ENCODE data around the gene TBC1D5.

Gene TBC1D5

DNA sequence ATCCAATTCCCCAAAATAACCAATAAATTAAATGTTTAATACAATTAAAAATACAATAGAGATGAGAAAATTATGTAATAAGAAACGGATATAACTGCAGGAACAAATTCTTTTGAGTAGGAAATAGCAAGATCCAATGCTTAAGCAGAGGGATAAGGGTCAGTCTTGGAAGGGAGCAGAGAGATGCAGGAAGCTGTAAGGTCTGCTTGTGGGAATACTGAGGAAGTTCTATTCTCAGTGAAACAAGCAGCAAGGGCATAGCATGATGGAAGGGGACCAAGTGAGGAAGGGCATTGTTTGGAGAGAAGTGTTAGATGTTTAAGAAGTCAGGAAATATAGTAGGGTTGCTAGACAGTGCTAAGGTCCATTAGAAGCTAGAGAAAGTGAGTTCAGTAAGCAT lies 409.0 kb downstream of the TBC1D5 start:
- no peak for DNase-seq

DNA sequence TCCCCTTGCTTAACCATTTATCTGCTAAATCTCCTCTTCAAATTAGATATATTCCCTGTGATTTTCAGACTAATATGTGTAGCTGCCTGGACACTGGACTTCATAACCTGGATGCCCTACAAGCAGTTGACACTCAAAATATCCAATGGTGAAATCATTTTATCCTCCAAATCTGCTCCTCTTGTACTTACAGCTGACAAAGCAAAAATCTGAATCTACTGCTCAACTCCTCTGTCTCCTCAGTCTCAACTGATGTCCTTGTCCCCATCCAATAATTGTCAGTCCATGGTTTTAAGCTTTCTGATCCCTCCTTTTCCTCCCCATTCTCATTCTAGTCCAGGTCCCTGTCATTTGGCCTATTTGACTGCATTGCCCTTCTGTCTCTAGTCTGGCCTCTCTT lies 411.8 kb downstream of the TBC1D5 start:
- no peak for DNase-seq

DNA sequence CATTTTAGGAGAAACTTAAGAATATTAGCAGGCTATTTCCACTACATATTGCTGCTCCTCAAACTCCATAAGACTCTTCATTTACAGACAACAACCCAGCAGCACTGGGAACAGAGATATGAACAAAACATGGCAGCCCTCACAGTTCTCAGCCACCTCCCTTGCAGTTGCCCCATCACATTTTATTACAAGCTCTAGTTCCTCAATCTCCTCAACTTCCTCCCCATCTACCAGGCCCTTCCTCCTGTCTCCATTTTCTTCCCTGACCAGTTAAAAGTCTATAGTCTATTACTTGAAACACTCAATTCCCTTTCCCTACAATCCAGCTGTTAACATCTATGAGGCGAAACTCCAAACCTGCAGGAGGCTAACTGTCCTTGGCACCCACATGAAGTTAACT lies 412.5 kb downstream of the TBC1D5 start:
- DNase-seq: no peak

DNA sequence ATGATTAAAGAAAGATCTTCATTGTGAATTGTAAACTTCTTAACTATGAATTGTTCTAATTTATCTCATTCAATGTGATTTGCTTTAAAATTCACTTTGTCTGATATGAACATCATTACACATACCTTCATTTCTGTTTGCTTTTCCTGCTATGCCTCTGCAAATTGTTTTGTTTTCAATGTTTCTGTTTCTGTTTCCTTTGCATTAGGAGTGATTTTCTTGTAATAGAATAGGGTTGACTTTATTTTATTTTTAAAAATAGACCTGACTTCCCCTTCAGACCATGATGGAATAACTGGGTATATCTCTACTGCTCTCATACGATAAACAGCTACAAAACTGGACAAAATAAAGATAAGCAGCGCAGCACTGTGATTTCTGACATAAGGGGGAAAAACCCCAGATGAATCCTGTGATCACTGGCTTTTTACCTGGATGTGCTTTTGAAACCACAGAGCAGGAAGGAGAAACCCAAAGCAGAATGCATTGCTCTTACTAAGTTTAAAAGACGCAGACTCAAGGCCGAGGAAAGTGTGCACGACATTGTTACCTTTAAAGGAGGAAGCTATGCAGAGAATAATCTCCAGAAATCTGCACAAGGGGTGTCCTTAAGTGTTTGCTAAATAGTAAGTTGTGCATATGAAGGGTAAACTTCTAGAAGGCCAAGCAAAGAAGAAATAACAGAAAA lies 420.2 kb downstream of the TBC1D5 start:
- DNase-seq: no peak

DNA sequence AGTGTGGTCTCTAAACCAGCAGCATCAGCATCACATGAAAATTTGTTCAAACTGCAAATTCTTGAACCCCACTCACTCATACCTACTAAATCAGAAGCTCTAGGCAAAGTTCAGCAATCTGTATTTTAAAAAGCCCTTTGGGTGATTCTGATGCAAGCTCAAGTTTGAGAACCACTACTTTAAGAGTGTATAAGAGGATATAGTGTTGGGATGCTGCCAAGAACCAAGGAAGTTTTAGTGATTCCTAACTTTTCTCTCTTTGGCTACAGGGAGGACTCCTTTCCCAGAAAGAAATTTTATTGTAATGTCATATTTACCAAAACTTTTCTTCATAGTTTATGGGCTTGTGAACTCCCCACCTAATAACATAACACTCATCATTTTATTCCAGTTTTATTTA lies 422.2 kb downstream of the TBC1D5 start:
- no peak for DNase-seq

DNA sequence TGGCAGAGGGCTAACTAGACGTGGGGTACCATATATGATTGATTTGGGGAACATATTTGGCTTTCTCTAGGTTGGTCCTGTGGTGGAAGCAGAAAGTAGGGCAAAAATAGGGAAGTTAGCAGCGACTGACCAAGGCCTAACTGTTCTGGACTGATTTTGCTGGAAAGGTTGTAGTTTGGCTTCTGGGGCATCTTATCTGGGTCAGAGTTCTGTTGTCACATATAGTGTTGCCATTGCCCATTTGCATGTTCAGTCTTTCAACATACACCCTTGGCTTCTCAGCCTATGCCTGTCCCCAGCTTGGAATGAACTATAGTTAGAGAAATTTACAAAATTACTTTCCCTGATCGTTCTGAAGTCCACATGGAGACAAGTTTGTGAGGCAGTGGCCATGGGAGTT lies 426.5 kb downstream of the TBC1D5 start:
- no peak for DNase-seq

DNA sequence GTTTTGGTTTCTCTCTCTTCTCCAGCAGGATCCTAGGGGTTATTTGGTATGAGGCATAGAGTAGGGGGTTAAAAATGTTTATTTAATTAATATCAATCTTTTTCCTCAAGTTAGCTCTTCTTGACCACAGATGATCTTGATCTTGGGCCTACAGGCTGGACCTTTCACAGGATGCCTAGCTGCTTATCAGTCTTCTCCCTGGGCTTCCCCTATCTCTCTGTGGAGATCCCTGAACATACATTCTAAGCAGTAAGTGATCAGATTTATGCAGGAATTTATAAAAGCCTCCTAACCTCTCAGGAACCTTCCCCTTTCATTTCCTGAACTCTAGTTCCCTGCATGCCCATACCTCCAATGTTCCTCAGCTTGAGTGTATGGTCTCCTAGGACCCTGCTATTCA lies 428.3 kb downstream of the TBC1D5 start:
- DNase-seq: no peak

DNA sequence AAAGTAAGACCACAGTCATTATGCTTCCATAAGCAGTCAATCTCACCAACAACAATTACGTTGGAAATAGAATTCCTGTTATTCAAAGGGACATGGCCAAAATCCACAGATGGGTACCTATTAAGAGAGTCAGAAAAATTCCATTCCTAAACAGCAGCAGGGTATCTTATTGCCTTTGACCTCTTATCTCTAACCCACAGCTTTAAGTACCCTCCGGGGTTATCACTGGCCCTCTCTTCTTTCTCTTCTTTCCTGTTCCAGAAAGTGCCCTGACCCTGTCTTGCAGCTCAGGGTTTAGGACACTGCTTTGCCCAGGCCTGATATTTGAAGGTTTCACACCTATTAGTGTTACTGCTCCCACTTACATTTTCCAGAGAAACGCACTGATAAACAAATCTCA lies 428.7 kb downstream of the TBC1D5 start:
- DNase-seq: no peak

DNA sequence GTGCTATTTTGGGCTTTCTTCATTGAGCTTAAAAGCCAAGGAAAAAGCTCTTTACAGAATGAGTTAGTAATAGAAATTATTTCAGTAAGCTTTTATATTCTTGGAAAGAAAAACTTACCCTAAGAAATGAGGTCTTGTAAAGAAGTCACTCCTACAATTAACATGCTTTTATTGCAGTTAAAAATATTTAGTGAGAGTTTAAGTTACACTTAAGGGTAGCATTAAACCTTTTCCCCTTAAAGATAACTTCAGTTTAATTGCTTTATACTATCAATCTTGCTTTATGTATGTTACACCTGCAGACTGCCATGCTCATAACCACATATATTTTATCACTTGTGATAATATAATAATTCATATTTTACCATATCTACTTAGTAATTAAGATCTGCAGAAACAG lies 431.4 kb downstream of the TBC1D5 start:
- no peak for DNase-seq

DNA sequence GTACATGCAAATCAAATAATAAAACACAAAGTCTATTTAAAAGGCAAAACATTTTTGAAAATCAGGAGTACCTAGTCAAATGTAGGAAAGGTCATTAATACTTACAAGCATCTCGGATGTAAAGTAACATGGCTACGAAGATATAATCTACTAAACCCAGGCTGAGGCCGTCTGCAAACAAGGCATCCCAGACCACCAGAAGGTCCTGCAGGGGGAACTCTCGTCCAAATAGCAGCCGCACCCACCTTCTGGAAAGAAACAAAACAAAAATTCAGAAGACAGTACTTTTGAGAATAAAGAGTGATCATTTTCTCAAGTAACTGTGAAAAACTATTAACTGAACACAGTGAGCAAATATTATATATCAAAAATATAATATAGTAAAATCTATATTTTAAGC lies 434.5 kb downstream of the TBC1D5 start:
- no peak for DNase-seq

DNA sequence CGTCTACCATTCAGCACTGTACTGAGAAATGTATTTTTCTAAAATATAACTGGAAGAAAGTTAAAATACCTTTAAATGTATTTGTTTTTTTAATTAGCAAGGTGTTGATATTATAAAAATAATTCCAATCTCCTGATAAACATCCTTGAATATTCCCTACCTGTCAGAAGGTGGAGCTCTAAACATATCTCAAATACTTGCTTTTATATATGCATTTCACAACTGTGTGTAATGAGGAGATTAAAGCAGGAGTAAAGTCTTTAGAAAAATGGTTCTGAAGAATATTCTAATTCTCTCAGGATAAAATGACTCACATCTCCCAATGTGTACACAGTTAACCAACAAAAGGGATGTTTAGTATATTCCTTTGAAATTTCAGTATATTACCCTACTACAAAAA lies 434.9 kb downstream of the TBC1D5 start:
- no peak for DNase-seq

DNA sequence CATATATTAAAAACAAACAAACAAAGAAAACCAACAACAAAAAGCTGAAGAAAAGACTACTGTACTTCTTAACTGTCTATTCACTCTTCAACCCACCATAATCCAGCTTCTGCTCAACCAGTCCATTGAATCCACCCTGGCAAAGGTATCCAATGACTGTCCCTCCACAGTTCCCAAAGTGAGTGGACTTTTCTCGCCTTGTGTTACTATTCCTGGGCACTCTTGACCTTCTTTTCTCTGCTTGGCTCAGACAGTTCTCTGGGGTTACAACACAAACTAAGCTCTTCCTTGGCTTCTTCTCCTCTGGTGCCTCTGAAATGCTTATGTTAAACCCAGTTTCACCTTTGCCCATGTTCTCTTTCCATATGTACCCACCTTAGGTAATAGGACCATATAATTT lies 437.5 kb downstream of the TBC1D5 start:
- no peak for DNase-seq

DNA sequence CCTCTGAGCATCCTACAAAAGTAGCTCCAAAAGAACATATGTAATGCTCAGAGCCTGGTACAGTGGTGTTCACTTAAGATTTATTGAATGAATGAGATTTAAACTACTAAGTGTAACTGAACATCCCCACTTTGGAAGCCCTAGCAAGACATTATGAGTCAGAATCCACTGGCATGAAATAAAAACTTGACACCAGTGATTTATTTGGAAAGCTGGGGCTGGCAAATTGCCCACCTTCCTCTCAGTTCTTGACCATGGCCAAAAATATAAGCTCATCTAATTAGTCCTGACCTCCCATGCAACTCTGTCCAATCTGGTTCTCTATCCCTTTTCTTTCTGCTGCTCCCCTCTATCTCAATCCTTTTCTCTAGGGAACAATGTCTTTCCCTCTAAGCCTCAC lies 439.7 kb downstream of the TBC1D5 start:
- DNase-seq: no peak

DNA sequence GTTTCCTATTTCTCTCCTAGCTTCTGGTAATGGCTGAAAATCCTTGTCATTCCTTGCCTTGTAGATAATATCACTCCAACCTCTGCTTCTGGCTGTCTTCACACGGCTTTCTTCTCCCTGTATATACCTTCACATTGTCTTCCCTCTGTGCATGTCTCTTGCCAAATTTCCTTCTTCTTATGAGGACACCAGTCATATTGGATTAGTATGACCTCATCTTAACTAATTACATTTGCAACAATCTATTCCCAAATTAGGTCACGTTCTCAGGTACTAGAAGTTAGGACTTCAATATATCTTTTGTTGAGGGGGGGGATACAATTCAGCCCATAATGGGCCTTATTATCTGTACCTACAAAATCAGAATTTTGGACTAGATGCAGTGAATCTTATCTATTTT lies 440.3 kb downstream of the TBC1D5 start:
- DNase-seq: no peak

DNA sequence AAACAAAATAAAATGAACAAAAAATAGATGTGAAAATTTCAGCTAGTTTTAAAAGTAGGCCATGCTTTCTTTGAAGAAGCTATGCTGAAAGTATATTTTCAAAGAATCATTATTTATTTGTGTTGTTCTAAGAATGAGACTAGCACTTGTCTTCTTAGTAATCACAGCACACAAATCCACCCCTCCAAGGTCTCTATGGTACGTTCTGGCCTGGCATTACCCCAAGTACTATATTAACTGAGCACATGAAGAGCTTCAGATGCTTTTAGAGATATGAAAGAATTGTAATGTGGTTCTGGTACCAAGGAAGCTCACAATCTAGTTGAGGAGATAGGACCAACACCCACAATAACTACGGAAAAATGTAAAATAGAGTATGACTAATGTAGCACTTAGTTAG lies 441.2 kb downstream of the TBC1D5 start:
- no peak for DNase-seq

DNA sequence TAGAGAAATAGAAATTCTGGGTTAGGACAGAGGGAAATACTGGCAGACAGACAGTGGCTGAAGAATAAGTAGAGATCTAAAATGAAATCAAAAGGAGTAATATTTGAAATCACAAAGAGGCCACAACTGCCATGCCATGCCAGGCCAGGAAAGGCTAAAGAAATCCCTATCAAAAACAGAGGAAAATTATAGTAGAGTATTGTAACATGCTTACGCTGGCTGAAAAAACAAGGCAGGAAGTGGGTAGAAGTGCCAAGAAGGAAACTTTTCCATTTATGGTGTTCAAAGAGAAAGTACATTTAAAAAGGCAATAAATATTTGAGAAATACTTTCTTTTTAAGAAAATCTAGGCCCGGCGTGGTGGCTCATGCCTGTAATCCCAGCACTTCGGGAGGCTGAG lies 442.0 kb downstream of the TBC1D5 start:
- DNase-seq: no peak

DNA sequence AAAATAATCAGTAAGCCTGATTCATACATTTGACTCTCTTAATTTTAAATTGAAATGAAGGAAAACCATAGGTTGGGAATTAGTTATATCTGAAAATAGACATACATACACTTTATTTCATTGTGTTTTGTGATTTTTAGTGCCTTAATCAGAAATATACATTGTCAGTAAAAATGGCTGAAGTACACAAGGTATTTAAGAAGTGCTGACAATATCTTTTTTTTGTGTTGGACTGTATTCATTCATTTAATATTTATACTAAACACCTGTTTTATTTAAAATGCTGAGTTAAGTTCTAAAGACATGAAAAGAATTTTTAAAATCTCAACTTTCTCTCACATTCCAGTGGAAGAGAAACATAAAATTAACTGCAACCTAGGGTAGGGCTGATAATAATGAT lies 444.4 kb downstream of the TBC1D5 start:
- no peak for DNase-seq

DNA sequence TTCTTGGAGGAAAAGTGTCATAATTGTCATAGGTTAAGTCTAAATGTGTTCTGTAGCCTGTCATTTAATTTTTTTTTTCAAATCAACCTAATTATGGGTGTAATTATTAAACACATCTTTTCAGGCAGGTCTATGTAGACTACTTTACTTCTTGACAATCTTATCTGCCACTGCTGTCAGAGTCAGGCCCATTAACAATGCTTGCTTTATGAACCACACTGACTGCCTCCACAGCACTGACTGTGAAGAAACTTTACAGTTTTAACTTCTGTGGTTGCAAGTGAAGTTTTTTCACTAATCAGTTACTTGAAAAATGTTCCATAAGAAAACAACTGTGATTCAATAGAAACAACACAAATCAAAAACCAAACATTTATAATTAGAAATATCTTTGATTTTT lies 449.9 kb downstream of the TBC1D5 start:
- no peak for DNase-seq

DNA sequence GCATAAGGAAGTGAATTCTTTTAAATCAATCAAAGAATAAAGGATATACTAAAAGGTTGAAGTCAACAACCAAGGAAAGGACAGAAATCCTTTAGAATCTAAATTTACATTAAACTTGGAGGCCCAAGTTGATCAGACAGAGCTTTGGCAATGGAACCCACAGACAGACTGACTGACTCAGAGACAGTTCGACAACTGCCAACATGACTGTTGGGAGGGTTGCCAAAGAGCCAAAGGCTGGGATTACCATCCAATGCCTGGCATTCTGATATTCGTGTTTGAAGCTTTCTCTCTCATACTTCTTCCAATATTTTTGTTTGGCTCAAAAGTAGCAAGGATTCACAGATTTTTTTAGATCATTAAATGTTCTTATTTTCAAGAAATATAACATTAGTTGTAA lies 451.5 kb downstream of the TBC1D5 start:
- no peak for DNase-seq

DNA sequence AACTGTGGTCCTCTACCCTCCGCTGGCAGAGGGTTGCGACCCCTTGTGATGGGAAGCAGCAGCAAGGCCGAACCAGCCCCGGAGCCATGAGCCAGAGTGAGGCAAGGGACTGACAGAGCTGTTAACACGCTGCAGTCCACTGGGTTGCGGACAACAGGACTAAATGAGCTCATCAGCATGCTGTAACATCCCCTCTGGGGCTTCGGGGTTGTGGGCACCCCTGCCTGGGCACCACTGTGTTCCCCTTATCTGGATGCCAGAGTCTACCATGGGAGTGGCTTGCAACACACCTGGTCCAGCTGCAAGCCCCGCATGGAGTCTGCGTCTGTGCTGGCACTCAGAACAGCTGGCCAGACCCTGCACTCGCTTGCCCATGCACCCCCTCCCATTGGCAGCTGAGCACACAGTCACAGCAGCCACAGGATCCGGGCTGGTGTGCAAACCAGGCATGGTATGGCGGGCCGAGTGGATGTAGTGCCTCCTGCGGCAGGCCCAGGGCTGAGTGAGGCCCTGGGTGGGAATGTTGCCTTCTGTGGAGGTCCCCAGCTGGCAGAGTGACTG lies 453.5 kb downstream of the TBC1D5 start:
- no peak for DNase-seq

DNA sequence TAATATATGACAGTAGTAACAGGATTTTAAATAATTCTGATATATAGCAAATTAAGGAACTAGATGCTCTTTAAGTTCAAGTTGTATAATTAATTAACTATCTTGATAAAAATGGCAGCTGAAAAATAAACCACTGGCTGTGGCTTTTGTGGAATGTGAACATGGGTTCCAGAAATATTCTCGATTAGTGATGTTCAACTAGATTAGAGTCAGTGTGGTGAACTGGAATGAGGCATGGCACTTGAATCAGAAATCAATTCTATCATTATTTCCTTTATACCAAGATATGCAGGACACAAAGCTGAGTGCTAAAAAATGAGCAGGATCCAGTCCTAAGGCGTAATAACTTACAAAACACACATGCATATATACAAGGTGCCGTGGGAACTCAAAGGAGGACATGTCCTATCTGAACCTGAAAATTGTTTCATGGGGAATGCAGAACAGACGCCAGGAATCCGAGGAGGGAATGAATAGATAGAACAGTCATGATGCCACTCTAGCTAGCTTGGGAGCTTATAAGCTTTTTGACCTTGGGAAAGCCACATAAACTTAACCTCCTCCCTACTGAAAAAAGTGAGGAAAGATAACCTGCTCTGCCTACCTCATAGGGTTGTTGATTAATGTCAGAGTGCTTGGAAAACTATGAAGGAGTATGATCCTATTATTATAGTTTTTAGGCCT lies 455.3 kb downstream of the TBC1D5 start:
- DNase-seq: no peak

DNA sequence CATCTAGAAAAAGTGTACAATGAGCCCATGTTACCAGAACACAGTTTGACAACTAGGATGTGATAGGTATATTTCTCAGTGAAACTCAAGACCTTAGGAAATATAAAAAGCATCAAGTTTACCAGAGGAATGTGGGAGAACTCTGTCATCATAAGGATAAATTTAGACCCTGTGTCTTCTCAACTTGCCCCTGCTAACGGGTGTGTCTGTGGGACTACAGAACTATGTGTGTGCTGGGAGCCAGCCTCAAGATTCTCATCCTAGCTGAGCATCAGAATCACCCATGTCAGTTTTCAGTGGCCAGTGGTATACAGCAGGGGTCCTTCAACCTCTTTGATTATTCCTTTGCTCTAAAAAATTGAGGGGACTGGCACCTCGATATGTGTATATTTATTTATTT lies 464.4 kb downstream of the TBC1D5 start:
- no peak for DNase-seq

DNA sequence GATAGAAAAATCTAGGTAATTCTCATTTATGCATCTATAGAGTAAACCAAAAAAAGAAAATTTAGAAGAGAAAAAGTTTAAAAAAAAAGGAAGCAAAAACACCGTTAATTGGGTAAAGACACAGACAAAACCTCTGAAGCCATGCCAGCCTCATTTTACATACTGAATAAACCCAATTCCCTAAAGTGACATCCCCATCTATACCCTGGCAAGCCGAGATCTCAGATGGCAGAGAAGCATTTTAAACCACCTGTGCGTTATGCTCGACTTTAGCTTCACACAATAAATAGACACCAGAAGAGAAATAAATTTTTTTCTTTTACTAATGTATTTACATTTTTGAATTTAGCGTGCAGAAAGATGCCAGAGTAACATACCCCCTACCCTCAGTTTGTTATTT lies 475.6 kb downstream of the TBC1D5 start:
- DNase-seq: no peak

DNA sequence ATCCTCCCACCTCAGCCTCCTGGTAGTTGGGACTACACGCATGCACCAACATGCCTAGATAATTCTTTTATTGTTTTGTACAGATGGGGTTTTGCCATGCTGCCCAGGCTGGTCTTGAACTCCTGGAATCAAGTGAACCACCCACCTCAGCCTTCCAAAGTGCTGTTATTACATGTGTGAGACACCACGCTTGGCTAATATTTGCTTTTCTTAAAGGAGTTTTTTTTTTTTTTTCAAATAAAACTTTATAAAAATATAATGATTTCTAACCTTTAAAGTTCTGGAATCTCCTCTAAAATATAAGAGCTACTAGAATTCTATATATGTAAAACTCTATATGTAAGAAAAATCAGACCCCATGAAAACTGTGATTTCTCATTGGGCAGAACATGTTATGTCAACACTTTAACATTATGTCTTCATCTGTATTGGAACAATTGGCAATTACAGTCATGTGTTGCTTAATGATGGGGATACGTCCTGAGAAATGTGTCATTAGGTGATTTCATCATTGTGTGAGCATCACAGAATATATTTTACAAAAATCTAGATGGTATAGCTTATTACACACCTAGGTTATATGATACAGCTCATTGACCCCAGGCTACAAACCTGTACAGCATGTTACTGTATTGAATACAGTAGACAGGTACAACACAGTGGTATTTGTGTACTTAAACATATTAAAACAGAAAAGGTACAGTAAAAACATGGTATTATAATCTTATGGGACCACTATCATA lies 480.6 kb downstream of the TBC1D5 start:
- DNase-seq: no peak

Measured in NCI-H1930 (cell line).